GM10847 (cell line): Measurements from ENCODE around the gene SLC6A11.

Experiments used
- POLR2A ChIP-seq: IDR thresholded peaks from 2 replicates; pipeline ENCODE4 v1.6.1; 2011; ENCODE audit not compliant: insufficient read length; ENCODE audit errors: extremely low read depth

Gene SLC6A11

DNA sequence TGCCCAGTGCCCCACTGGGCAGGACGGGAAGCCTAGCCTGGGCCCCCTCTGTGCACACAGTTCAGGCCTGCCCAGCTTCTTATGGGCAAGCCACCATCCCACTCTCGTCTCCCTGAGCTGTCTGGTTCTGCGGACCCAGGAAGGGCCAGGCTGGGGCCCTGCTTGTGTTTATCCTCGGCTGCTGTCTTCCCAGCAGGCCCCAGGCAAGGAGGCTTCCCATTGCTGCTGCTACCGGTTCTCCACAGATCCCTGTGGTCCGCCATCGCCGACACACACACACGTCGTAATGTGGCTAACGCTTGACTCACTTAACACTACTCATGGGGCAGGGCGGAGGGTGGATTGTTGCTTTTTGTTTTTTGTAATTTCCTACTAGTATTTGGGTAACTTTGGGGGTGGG, 124.1 kb downstream of the SLC6A11 start:
- no peak for TF ChIP-seq POLR2A

DNA sequence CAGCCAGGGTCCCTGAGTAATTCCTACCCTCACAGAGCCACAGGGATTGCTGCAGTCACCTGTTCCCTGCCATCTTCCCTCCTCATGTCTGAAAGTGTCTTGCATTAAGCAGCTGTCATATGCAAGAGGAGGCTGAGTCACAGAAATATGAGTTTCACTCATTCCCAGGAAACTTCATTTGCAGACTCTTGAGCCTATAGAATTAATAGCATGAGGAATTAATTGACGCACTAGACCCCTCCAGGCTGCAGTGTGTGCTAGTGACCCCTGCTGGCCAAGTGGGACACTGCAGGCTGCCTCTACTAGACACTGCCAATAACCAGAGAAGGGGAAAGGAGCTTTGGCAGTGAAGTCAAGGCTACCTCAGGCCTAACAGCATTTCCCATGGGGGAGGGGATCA, 125.9 kb downstream of the SLC6A11 start:
- TF ChIP-seq POLR2A, result no peak

DNA sequence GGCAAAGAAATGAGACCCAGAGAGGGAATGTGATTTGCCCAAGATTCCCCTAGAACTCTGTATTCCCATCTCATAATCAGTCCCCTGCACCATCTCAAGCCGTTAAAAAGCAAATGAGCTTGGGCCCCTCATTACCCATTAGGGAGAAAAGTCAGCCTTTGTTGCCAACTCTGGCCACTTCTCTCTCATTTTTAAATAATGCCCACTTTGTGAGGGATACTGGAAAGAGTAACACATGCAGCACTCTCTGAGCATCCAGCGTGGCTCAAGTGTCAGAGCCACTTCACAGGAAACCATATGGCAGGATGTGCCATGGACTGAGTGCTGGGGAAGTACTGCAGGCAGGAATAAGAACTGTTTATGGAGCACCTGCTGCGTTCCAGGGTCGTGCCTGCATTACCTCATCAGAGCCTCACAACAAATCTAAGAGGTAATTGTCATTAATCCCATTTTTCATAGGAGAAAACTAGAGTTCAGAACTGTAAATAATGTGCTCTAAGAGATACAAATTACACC, 126.7 kb downstream of the SLC6A11 start:
- TF ChIP-seq POLR2A, result no peak

DNA sequence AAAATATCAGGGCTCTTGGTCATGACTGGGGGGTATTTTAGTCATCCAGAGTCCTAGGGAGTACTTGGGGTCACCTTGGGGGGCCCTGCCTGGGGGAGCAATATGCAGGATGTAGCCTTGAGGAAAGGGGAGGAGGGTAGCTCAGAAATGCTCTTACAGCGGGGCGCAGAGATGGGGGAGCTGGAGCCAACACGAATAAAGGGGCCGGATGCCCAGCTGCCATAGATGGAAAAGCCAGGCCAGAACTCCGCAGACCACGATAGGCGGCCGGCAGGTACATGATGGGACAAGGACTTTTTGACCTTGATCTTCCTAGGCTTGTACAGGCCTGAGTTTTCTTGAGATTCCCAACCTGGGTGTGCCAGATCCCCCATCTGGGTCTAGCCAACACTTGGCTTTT, 128.8 kb downstream of the SLC6A11 start:
- TF ChIP-seq POLR2A, result no peak

DNA sequence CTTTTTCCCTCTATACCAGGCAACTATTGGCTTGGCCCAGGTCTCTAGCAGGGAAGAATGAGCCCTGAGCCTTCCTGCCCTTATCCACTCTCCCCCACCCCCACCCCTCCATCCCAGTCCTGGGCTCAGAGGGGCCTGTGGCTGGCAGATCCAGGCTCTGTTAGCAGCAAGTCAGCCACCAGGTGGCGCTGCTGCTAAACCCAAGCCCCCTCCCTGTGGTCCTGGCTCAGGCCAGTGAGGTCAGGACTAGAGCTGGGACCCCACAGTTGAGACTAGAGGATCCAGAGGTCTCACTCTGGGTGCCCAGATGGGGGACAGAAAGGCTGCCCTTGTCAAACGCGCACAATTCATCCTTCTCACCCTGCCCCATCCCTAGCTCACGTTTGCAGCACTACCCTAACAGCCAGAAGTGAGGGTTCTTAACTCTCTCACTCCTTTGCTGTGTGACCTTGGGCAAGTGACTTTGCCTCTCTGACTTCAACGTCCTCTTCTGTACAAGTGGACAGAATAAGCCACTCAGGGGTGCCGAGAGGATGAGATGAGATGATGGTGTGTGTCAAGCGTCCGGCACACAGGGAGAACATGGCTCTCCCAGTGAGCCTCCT, 129.8 kb downstream of the SLC6A11 start:
- TF ChIP-seq POLR2A, result no peak

DNA sequence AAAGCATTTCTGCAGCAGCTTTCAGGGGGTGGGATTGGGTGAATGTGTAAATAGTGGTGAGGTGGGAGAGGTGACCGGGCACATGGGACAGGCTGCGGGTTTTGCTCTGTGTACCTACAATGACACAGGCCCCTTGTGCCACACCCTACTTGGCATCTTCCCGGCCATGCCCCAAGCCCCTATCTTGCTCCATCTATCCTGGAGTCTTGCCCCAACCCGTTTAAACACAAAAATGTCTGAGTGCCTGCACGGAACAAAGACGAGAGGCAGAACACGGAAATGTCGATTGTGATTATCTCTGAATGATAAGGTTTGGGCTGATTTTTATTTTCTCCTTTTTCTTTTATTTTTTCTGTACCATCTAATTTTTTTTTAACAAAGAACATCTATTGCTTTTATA, 130.5 kb downstream of the SLC6A11 start:
- TF ChIP-seq POLR2A, result no peak

DNA sequence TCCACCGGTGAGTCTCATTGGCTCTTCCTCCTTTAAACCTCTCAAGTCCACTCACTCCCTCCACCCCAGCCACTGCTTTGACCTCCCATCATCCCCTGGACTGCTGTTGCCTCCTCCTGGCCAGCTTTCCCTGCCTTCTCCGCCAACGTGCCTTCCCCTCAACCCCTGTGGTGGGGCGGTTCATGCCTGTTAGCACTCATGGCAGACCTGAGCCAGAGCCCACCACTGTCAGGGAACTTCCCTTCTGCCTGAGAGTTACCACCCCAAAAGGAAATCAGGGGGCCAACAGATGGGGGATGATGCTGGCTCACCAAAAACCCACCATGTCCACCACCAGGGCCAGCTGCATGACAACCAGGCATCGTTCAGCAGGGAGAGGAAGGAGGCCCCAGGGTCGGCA, 132.3 kb downstream of the SLC6A11 start:
- no peak for TF ChIP-seq POLR2A

DNA sequence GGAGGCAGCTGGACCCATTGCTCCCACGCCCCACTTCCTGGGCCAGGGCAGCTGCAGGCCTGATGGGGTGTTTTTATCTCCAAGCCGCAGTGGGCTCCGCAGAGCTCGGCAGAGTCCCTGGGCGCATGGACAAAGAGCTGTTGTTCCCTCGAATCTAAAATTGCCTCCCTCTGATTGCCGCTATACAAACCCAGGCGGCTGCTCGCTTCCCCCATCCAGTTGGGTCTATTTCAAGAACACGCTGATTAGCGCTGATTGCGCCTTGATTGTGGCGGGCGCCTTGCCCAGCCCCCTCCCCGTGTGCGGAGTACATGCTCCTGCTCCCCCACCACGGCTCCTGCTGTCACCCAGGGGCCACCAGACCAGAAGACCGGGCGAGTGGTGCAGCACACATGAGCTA, 133.2 kb downstream of the SLC6A11 start:
- no peak for TF ChIP-seq POLR2A

DNA sequence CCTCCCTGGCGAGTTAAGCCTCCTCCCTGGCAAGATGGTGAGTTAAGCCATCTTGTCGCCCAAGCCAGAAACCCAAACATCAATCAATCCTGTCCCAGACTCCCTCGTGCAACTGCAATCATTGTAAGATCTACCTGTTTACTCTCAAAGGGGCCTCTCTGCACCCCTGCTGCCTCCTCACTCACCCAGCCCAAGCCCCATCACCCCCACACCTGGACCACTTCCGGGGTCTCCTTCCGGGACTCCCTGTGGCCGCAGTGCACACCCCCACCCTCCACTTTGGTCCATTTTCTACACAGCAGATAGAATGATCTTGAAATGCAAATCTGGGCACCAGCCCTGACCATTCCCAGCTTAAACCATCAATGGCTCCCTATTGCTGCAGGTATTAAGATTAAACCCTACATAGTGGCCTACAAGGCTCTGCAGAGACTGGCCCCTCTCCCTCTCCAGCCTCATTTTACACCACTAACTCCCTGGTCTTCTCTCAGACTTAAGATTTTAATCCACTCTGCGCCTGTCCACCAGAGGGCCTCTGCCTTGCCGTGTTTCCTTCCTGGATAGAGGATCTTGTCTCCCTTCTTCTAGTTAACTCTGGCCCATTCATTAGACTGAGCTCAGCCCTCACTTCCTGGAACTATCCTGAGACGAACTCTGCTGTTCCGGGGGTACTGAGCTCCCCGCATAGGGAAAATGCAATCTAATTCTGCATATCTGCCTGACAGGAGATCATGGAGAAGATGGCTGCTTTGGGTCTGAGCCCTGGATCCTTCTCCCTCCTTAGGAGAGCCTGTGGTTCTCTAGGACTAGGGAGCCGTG, 134.7 kb downstream of the SLC6A11 start:
- TF ChIP-seq POLR2A, result no peak

DNA sequence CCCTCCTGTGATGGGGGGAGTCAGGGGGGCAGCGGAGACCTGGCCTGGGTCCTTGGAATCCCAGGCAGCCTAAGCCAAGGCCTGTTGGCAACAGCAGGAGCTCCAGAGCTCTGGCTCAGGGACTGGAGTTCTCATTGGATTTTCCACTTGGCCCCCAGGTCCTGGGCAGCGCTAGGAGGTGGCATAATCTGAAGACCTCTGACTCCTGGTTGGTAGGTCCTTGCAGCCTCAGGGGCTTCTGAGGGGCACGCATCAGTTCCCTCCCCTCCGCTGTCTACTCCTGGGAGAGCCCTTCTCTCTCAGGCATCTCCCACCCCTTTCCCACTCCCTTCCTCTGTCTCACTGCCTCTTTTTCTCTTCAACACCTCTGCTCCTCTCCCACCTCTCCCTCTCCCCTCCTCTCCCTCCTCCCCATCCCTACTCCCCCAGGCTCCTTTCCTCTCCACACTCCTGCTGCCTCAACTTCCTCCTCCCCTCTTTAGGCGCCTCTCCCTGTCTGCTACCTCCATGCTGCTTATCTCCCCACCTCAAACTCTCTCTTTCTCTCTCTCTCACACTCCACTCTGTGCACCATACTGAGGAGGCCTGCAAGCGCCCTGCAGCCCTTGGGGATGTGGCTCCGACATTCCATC, 135.4 kb downstream of the SLC6A11 start:
- TF ChIP-seq POLR2A, result no peak

DNA sequence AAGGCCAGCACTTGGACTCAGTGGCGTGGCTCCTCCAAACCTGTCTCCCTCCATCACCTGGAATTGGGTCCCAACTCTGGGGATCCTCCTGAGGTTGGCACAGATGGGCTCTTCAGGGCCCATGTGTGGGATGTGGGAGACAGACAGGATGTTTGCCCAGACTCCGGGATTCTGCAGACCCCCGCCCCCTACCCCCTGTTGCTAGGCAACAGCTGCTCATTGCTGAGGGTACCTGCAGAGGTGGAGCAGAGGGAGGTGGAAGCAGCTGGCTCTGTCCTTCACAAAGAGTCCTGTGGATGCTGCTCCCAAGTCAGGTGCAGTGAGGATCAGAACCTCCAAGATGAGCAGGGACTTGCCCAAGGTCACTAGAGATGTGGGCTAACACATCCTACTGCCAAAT, 136.5 kb downstream of the SLC6A11 start:
- no peak for TF ChIP-seq POLR2A

DNA sequence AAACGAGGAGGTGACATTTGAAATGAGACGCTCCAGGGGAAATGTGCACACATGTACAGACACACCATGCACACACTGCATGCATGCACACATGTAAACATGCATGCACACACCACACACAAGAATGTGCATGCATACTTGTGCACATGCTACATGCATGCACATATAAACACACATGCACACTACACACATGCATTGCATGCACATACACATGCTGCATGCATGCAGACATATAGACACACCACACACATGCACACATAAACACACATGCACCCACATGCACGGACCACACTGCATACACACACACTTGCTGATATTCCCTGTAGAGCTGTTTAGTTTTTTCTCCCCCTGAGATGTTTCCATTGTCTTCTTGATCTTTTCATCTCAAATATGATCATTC, 138.7 kb downstream of the SLC6A11 start:
- TF ChIP-seq POLR2A, result no peak

DNA sequence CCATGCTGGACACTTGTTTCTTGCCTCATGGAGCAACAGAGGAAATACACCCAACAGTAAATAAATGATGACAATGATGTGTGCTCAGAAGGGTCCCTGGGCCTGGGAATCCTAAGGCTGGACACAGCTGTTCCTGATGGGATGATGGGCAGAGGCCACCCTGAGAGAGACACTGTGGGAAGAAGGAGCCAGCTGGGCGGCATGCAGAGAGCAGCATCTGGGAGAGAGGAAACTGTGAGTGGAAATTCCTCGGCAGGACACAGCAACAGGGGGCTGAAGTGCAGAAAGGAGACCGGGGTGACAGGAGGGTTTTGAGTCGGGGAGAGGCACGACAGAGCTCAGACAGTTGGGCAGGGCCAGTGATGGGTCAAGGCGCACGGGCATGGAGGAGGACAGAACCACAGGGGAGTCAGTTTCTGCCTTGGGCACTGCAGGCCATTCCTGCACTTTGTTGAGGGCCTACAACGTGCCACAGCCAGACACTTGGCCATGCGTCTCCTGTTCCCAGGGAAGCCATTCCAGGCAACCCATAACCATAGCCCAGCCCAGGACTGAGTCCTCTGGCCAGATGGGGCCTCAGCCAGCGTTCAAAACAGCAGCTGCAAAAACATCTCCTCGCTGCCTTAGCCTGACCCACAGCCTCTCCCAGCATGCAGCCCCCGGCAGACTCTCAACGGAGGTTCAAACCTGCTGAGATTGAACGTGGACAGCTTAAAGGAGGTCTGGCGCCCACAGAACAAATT, 139.9 kb downstream of the SLC6A11 start:
- no peak for TF ChIP-seq POLR2A

DNA sequence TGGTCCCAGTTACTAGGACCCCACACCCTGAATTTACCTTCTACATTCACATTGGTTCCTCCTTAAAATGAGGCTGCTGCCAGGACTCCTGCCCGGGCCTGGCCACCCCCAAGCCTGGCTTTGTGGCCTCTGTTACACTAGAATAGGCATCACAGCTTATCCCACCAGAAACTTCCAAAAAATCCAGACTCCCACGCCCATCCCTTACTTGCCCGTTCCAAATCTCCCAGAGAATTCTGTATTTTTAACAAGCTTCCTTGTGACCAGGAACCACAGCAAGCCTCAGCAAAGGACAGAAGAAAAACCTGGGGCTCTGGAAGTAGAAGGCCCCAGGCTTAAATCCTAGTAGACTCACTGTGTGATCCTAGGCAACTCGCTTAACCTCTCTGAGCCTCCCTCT, 140.5 kb downstream of the SLC6A11 start:
- TF ChIP-seq POLR2A, result no peak

DNA sequence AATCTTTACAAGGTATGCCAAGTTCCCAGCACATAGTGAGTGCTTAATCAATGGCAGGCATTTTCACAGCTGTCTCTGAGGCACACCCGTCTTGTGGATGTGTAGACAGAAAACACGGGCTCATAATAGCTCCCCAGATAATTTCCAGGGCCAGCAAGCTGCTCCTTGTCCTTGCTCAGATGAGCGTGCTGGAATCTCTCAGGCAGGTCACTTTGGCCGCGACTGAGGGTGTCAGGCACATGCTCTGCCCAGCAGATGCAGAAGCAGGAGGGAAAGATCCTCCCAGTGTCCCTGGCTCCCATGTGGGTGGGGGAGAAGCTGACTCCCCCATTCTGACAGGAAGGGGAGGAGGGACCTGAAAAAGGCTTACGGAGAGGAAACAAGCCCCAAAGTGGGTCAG, 141.0 kb downstream of the SLC6A11 start:
- TF ChIP-seq POLR2A, result no peak
